AML-193 (cell line): Measurements from ENCODE around the gene STX1A.

Experiments used
- DNase-seq, 2 experiments: peaks; one replicate each; lab custom pipeline; 2025; lab: John Stamatoyannopoulos, UW

STX1A gene

GRCh38 chr7:73718905-73719805, at the start of gene STX1A:
TSS of gene STX1A (minus strand) at chr7:73719669. CDS start at chr7:73719631, 38 bp downstream.
- DNase-seq, result no peak

GRCh38 chr7:73768641-73769480, 49.4 kb upstream of the STX1A start:
- DNase-seq, result no peak

GRCh38 chr7:73766556-73767229, 47.2 kb upstream of the STX1A start:
- no peak for DNase-seq

GRCh38 chr7:73762659-73762999, 43.2 kb upstream of the STX1A start:
- DNase-seq, result no peak

- no peak for DNase-seq
These were observed 42.6 kb upstream of the STX1A start for GRCh38 chr7:73761854-73762658.

DNA sequence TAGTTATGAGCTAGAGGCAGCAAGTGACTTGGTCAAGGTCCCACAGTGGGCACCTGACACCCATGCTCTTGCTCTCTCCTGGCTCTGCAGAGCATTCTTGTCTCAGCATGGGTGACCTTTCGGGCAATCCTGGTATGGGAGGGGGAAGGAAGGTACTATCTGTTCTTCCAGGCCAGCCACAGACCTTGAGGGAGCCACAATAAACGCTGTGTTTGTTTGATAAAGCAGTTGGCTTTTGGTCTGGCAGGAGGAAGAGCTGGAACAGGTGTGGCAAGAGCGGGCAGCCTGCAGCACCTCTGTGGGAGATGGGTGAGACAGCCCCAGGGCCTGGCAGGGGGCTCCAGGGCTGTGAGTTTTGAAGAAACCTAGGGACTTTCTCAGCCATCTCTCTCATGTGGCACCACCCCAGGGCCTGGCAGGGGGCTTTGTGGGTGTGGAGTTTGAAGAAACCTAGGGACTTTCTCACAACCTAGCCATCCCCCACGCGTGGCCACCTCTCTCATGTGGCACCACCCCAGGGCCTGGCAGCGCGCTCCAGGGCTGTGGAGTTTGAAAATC, 39.2 kb upstream of the STX1A start:
- no peak for DNase-seq

GRCh38 chr7:73749931-73750776, 30.7 kb upstream of the STX1A start:
- peak; percentile 22 to 26 for DNase-seq

- no peak for DNase-seq
These were observed 26.9 kb upstream of the STX1A start for GRCh38 chr7:73746378-73746777.

- no peak for DNase-seq
These were observed 23.5 kb upstream of the STX1A start for GRCh38 chr7:73742753-73743641.

- no peak for DNase-seq
These were observed 22.9 kb upstream of the STX1A start for GRCh38 chr7:73742338-73742752.

DNA sequence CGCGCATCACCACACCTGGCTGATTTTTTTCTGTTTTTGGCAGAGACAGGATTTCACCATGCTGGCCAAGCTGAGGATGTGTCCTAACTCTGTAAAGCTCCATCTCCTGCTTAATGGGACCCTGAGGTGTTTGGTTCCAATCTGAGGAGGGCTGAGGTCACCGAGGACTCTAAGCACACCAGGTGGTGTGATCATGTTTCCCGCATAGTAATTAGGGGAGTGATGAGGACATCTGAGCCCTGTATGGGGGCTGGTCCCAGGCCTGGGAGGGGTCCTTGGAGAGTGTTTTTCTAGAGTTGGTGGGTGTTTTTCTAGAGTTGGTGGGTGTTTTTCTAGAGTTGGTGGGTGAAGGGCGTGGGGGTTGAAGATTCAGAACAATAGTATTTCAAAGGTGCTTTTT, 22.1 kb upstream of the STX1A start:
- DNase-seq, result no peak

DNA sequence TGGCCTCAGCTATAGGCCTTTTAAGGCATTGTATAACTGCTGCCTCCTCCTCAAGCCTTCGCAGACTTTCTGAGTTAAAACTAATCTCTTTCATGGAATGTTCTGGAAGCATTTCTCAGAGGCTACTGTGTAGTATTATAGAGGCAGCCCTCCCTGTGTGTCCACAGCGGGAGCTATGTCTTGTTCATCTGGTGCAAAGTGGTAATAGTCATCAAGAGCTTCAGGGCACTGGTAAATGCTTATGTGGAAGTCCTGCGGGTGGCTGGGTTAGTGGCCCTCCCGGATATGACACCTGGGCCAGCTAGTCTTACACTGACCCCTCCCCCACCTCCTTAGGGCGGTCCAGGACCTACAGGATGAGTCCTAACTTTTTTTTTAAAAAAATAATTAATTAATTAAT, 21.3 kb upstream of the STX1A start:
- DNase-seq, result no peak

- no peak for DNase-seq
These were observed 20.7 kb upstream of the STX1A start for GRCh38 chr7:73740212-73740611.

DNA sequence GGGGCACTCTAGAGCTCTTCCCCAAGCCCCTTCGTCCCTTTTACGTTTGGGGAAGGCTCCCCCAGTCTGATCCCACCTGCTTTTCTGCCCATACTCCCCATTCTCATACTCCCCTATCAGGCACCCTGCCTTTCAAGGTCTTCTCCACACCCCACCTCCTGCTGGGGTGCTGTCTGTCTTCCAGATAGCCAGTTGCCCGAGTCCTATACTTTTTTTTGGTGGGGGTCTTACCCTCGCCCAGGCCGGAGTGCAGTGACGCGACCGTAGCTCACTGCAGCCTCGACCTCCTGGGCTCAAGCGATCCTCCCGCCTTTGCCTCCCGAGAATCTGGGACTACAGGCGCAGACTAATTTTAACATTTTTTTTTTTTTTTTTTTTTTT, 19.9 kb upstream of the STX1A start:
- DNase-seq, result no peak

DNA sequence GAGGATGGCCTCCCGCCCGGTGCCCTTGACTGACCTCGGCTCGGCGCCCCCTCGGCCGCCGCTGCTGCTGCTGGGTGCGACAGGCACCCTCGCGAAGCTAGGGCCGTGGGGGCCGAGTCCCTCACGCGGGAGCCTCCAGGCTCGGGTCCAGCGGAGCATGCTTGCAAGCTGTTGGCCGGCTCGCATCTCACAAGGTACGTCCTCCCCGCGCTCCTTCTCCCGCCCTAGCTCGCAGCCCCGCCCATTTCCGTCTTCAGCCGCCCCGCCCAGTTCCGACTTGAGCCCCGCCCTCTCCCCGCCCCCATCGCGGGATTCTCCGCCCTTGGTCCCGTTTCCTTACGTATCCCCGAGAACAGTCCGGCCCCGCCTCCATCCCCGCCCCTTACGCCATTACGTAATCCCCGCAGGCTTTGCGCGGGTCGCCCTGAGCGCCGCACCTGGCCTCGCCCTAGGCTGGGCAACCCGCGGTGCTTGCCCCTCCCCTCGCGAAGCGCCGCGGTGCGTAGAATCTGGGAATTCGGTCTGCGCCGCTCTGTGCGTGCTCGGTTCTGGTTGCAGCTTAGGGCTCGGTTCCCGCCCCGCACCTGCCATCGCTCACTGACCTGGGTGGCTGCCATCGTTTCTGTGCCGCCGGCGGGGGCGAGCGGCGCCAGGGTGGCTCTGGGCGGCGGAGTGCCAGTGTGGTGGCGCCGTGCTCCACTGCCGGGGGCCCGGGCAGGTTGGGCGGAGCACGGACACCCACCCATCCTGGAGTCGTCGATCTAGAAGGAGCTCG, 19.3 kb upstream of the STX1A start, which contains the start of gene ABHD11:
Gene ABHD11 (minus strand): TSS at position 191 of the 775 bp plus-strand sequence. CDS start 32 bp downstream, at position 159.
- DNase-seq, result peak; percentile 77 to 85

- DNase-seq, result peak; percentile 25 to 33
These were observed 18.7 kb upstream of the STX1A start for GRCh38 chr7:73738220-73738611.

- no peak for DNase-seq
These were observed 18.2 kb upstream of the STX1A start for GRCh38 chr7:73737491-73738219.

DNA sequence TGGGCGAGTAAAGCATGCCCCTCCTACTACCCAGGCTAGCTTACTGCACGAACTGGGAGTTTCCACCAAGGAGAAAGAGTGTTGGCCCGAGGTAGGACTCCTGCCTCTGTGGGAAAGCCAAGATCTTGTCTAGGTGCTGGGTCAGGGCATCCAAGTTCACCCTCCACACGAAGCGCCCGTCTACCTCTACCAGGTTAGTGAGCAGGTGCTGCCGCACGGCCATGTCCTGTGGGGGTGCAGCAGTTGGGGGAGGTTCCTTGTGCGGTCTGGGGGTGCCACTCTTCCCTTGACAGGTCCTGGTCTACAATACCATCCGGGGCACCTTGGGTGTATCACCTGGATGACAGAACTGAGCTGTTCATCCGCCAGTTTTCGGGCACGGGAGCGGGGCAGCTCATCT, 17.4 kb upstream of the STX1A start:
- DNase-seq, result no peak
